PC-3 (cell line): ENCODE data around the gene MSI2. TPM values are rescaled to one million over a fixed set of nuclear protein-coding genes. Genes with fewer than 3 reads are reported as not detected.

Source experiments
- ATAC-seq: fragments of 200-7000 bp; cut with Tn5 transposase; 2 replicates; pipeline ENCODE4 v1.9.1; 2020; ENCODE audit warnings: mild to moderate bottlenecking, moderate library complexity
- BruUV-seq: library from RNA; stranded (reverse); fragments of 400-500 nt; replicated peaks from 2 replicates; lab custom pipeline; 2021; lab: Mats Ljungman, UMichigan
- CTCF ChIA-PET: fragments of 300-600 bp; sonication (Branson Sonifier 250); formaldehyde crosslinking; loops from one replicate; lab custom pipeline; 2022; ENCODE audit warnings: antibody characterized with exemption; lab: Charles Lee
- POLR2A ChIA-PET: fragments of 300-600 bp; sonication (Branson Sonifier 250); formaldehyde crosslinking; loops from one replicate; lab custom pipeline; 2022; ENCODE audit warnings: antibody characterized with exemption; ENCODE audit not compliant: unreplicated experiment; lab: Charles Lee
- DNase-seq: peaks from one replicate; pipeline ENCODE4 v3.0.0-alpha.2; 2015
- H2AFZ ChIP-seq: fragments of 300-600 bp; sonication (generic); 2 replicates; pipeline ENCODE4 v1.6.0; 2016; ENCODE audit warnings: antibody characterized with exemption, low read length
- H3F3A ChIP-seq: fragments of 300-600 bp; sonication (generic); one replicate; pipeline ENCODE4 v1.6.0; 2017; ENCODE audit warnings: antibody characterized with exemption, low read length, control low read depth, mild to moderate bottlenecking; ENCODE audit not compliant: unreplicated experiment
- H3K27ac ChIP-seq: fragments of 300-600 bp; sonication (generic); 2 replicates; pipeline ENCODE4 v1.5.1; 2016; ENCODE audit warnings: mild to moderate bottlenecking, low read length
- H3K27me3 ChIP-seq: fragments of 300-600 bp; sonication (generic); 2 replicates; pipeline ENCODE4 v1.6.1; 2016; ENCODE audit warnings: low read length, mixed read lengths
- H3K36me3 ChIP-seq: fragments of 300-600 bp; sonication (generic); 2 replicates; pipeline ENCODE4 v1.6.1; 2016; ENCODE audit warnings: low read depth, mixed run types, low read length, mixed read lengths
- H3K4me1 ChIP-seq: fragments of 300-600 bp; sonication (generic); 2 replicates; pipeline ENCODE4 v1.5.1; 2016; ENCODE audit warnings: low read length; ENCODE audit not compliant: insufficient read depth
- H3K4me2 ChIP-seq: fragments of 300-600 bp; sonication (generic); 2 replicates; pipeline ENCODE4 v1.6.0; 2016; ENCODE audit warnings: low read length
- H3K4me3 ChIP-seq: fragments of 300-600 bp; sonication (generic); 2 replicates; pipeline ENCODE4 v1.5.1; 2016; ENCODE audit warnings: mild to moderate bottlenecking, low read length, mixed read lengths
- H3K79me2 ChIP-seq: fragments of 300-600 bp; sonication (generic); 2 replicates; pipeline ENCODE4 v1.6.1; 2017; ENCODE audit warnings: low read length, mixed read lengths
- H3K9ac ChIP-seq: fragments of 300-600 bp; sonication (generic); 2 replicates; pipeline ENCODE4 v1.6.0; 2016; ENCODE audit warnings: mild to moderate bottlenecking, low read length
- H3K9me2 ChIP-seq: fragments of 300-600 bp; sonication (generic); replicated peaks from 2 replicates; pipeline ENCODE4 v1.6.1; 2016; ENCODE audit warnings: mixed run types, low read length, mixed read lengths
- H3K9me3 ChIP-seq: fragments of 300-600 bp; sonication (generic); 2 replicates; pipeline ENCODE4 v1.6.1; 2016; ENCODE audit warnings: low read length, mixed read lengths
- H4K20me1 ChIP-seq: fragments of 300-600 bp; sonication (generic); 2 replicates; pipeline ENCODE4 v1.6.1; 2016; ENCODE audit warnings: low read length, mixed read lengths
- CTCF ChIP-seq: fragments of 300-600 bp; sonication (generic); conservative IDR thresholded peaks from 2 replicates; pipeline ENCODE4 v1.5.1; 2017; ENCODE audit warnings: antibody characterized with exemption, low read depth, mild to moderate bottlenecking, low read length
- EZH2 ChIP-seq: fragments of 300-600 bp; sonication (generic); IDR thresholded peaks from one replicate; pipeline ENCODE4 v1.6.1; 2017; ENCODE audit warnings: antibody characterized with exemption, mild to moderate bottlenecking, low read length; ENCODE audit not compliant: unreplicated experiment
- EZH2phosphoT487 ChIP-seq: fragments of 300-600 bp; sonication (generic); IDR thresholded peaks from 2 replicates; pipeline ENCODE4 v1.6.1; 2018; ENCODE audit warnings: mild to moderate bottlenecking, antibody characterized with exemption, low read length, borderline replicate concordance
- intact Hi-C: fragments of 100-400 bp; cut with micrococcal nuclease; formaldehyde crosslinking; loops from 2 replicates; pipeline ENCODE4 v1.9.0; 2023
- total RNA-seq: library from RNA; depleted of rRNA; stranded (reverse); fragments of >200 nt; gene quantifications from 2 replicates; pipeline ENCODE4 v1.2.3, GENCODE V29; 2014

Gene MSI2
- total RNA-seq, 1 experiment from 2014 or later = 54.7 TPM

GRCh38 chr17:57532966-57533365 is 276.6 kb downstream of the MSI2 start:
- H2AFZ ChIP-seq = no peak overlapping the region
- no peak overlapping the region for H3K27ac ChIP-seq
- ChIA-PET CTCF (no interaction called here), POLR2A (no interaction called here)
- peaks cover 7% of the 10 kb centered on the region for H3K4me1 ChIP-seq
- H3K9ac ChIP-seq = no peak overlapping the region
- no peaks in the 10 kb centered on the region for H3K36me3 ChIP-seq
- TF ChIP-seq CTCF (no peak), EZH2 (no peak), EZH2phosphoT487 (no peak)
- no peaks in the 10 kb centered on the region for H3K9me2 ChIP-seq
- H3K79me2 ChIP-seq = no peaks in the 10 kb centered on the region
- no peaks in the 10 kb centered on the region for H3K27me3 ChIP-seq
- ATAC-seq (no peak), DNase-seq (no peak)
- H3K4me3 ChIP-seq = no peak overlapping the region
- no peaks in the 10 kb centered on the region for H3K9me3 ChIP-seq
- intact Hi-C loops = no loop called here
- BruUV-seq = no TSS peak
- no peaks in the 10 kb centered on the region; the same call in 1 of the 2 replicates for H4K20me1 ChIP-seq
- H3F3A ChIP-seq = no peaks in the 10 kb centered on the region
- no peak overlapping the region for H3K4me2 ChIP-seq

- no peaks in the 10 kb centered on the region for H3K27me3 ChIP-seq
- ATAC-seq (no peak), DNase-seq (no peak)
- no TSS peak for BruUV-seq
- no peaks in the 10 kb centered on the region for H3K36me3 ChIP-seq
- no peaks in the 10 kb centered on the region for H3K79me2 ChIP-seq
- H3K4me1 ChIP-seq = peaks cover 7% of the 10 kb centered on the region
- H2AFZ ChIP-seq = no peak overlapping the region
- ChIA-PET CTCF (no interaction called here), POLR2A (no interaction called here)
- no peaks in the 10 kb centered on the region for H3K9me3 ChIP-seq
- TF ChIP-seq CTCF = no peak
- TF ChIP-seq EZH2 = no peak
- no peak for TF ChIP-seq EZH2phosphoT487
- H3K27ac ChIP-seq = no peak overlapping the region
- intact Hi-C loops = no loop called here
- no peak overlapping the region for H3K9ac ChIP-seq
- H3F3A ChIP-seq = no peaks in the 10 kb centered on the region
- H4K20me1 ChIP-seq = no peaks in the 10 kb centered on the region; the same call in 1 of the 2 replicates
- no peak overlapping the region for H3K4me2 ChIP-seq
- H3K4me3 ChIP-seq = no peak overlapping the region
- H3K9me2 ChIP-seq = no peaks in the 10 kb centered on the region
Measured at GRCh38 chr17:57533684-57534305, 277.5 kb downstream of the MSI2 start.

- BruUV-seq = no TSS peak
- no peaks in the 10 kb centered on the region for H3F3A ChIP-seq
Measured at GRCh38 chr17:57534863-57535248, 278.5 kb downstream of the MSI2 start.

More at GRCh38 chr17:57534863-57535248, 278.5 kb downstream of the MSI2 start:
- intact Hi-C loops = no loop called here
- Histone ChIP-seq H3K27me3 (no peaks in the 10 kb centered on the region), H3K27ac (no peak overlapping the region), H3K9ac (no peak overlapping the region), H3K4me2 (no peak overlapping the region), H3K4me1 (peaks cover 7% of the 10 kb centered on the region), H2AFZ (no peak overlapping the region), H3K9me3 (no peaks in the 10 kb centered on the region), H3K9me2 (no peaks in the 10 kb centered on the region), H4K20me1 (no peaks in the 10 kb centered on the region; the same call in 1 of the 2 replicates), H3K36me3 (no peaks in the 10 kb centered on the region), H3K79me2 (no peaks in the 10 kb centered on the region), H3K4me3 (no peak overlapping the region)
- DNase-seq (no peak), ATAC-seq (no peak)
- POLR2A ChIA-PET = no interaction called here
- CTCF ChIA-PET = no interaction called here
- TF ChIP-seq EZH2 = no peak
- TF ChIP-seq EZH2phosphoT487 = no peak
- TF ChIP-seq CTCF = no peak
